ENCODE measurements around the gene MRPS22.

DNA sequence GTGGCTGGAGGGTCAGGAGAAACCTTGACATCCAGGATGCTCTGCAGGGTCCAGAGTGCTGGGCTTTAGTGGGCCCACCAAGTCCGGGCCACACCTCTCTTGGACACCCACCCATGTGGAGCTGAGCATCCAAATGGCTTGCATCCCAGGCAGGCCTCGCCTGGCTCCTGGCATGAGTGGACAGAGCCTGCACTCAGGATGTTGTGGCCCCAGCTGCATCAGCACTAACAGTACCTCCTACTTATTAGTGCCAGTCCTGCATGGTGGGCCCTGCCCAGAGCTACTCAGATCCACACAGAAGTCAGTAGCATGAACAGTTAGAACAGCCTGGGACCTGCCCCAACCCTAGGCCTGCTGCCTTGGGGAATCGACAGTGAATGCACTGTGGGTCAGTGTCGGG lies 42.2 kb upstream of the MRPS22 start:
- TF ChIP-seq, protein P1, sequence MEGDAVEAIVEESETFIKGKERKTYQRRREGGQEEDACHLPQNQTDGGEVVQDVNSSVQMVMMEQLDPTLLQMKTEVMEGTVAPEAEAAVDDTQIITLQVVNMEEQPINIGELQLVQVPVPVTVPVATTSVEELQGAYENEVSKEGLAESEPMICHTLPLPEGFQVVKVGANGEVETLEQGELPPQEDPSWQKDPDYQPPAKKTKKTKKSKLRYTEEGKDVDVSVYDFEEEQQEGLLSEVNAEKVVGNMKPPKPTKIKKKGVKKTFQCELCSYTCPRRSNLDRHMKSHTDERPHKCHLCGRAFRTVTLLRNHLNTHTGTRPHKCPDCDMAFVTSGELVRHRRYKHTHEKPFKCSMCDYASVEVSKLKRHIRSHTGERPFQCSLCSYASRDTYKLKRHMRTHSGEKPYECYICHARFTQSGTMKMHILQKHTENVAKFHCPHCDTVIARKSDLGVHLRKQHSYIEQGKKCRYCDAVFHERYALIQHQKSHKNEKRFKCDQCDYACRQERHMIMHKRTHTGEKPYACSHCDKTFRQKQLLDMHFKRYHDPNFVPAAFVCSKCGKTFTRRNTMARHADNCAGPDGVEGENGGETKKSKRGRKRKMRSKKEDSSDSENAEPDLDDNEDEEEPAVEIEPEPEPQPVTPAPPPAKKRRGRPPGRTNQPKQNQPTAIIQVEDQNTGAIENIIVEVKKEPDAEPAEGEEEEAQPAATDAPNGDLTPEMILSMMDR (IDR thresholded peaks at IDR 0.05): no peak
- TF ChIP-seq POLR2A (IDR thresholded peaks at IDR 0.05): no peak
